GM21529 (cell line): ENCODE results near the gene ATG16L2.
"Not testable (repeated sequence)": the region's sequence is repeated elsewhere in the genome, so short reads cannot be mapped to it uniquely, and the experiment has no call there.

Experiments
- ATAC-seq: cut with Tn5 transposase; IDR thresholded peaks from one replicate; pipeline ENCODE4 v1.9.1; 2021; ENCODE audit not compliant: unreplicated experiment

Gene ATG16L2

DNA sequence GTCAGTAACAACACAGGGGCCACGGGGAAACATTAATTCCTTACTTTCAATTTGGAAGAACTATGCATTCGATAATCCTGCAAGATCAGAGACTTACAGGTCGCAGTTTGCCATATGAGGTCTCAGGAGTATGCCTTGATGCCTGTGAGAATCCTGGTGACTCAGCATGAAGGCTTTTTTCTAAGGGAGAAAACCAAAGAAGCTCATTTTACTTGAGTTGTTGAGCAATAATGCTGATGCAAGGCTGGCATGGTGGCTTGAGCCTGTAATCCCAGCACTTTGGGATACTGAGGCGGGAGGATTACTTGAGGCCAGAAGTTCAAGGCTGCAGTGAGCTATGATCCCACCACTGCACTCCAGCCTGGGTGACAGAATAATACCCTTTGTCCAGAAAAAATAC is 26.6 kb downstream of the ATG16L2 start:
- no peak for ATAC-seq

DNA sequence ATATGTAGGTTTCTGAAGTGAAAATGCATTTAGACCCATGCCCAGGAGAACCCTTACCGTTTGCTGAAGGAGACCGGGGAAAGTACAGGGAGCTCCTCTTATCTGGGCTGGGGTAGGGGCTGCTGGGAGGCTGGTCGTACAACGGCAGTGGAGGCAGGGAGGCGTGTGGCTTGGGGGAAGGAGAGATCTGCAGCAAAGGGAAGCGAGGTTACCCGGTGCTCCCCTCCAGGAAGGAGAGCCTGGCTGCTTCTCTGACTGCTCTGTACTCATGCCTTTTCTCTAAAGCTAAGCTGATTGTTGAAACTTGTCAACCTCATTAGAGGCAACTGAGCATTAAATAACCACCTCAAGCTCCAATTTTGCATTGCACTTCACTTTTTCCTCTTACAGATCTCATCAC is 27.2 kb downstream of the ATG16L2 start:
- no peak for ATAC-seq

DNA sequence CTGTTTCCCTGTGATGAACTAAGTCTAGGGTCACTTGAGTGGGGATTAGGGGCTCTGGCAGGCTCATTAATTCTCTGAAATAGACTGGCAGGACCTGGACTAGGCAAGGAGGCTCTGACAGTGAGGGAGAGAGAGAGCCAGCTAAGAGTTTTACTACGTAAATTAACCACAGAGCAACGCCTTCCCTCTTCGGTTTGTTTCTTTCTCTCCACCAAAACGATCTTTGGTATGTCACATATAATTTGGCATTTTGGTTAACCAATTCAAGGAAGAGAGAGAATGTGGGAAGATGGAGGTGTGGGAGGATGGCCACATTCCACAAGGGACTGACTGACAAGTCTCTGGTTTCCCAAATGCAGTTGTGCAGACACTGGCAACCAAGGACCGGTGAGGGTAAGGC is 27.9 kb downstream of the ATG16L2 start:
- no peak for ATAC-seq

DNA sequence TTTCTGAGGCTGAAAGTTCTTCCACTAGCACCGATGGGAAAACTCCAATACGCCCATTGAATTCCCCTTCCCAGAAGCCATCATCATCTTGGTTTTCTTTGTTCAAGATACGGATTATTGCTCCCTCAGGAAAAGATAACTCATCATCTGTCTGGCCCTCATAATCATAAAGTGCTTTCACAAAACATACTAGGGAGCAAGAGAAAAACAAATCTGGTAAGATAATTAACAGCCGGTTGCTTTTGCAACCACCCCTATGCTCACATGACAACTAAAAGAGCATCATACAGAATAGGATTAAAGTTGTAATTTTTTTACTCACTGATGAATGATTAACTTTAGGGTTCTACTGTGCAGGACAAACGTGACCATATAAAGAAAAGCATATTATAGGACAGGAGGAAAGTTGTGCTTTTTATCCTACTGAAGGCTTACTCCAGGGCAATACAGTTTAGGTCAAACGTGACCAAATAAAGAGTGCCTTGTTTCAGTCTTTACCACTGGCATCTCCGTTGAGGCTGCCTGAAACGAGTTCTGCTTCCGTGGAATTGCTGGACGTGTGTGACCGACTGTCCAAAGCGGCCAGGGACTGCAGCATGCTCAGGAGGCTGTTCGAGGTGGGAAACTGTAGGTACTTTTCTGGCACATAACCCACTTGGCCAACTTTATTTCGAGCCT is 28.6 kb downstream of the ATG16L2 start:
- ATAC-seq: no peak

DNA sequence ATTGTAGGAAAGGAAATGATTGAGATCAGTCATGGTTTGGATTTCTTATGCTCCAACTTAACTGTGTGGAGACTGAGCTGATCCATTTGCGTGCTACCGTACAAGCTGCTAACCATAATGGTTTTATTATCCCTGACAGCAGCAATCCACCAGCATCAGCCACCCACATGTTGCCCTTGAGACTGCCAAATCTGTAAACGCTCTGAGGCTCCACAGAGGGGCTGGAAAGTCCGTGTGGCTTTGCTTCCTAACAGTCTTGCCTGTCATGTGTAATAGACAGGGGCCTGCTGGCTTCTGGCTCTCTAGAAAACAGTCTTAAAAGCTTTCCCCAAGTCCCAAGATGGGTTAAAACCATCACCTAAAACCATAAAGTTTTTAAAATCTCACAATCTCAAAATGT is 30.1 kb downstream of the ATG16L2 start:
- no peak for ATAC-seq

DNA sequence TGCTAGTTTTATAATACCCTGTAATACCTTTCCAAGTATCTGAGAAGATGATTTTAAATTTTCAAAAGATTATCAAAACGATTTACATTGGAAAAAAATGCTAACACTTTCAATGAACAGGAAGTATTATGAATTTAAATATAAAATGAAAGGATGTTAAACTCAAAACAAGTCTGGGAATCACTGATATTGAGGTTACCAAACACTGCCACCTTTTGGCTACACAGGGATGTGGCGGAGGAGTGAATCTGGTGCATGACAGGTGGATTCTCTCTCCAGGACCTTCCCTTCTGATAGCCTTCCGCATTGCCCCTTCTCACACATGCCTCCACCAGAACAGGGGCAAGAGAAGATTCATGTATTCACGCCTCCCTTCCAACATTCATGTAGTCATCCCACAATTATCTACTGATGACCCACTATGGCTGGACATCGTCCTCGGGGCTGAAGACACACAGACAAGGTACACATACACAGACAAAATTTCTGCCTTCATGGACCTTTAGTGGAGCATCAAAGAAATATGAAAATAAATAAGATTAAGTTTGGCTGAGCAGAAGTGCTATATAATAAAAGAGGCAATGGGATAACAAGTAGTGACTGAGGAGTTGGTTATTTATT is 34.7 kb downstream of the ATG16L2 start:
- no peak for ATAC-seq

DNA sequence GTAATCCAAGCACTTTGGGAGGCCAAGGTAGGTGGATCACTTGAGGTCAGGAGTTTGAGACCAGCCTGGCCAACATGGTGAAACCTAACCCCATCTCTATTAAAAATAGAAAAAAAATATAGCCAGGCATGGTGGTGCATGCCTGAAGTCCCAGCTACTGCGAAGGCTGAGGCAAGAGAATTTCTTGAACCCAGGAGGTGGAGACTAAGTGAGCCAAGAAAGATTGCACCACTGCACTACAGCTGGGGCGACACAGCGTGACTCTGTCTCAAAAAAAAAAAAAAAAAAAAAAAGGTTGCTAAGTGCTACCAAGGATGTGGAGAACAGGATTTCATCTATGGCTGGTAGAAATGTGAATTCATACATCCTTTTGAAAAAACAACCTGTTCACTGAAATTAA is 36.6 kb downstream of the ATG16L2 start:
- ATAC-seq: no peak

DNA sequence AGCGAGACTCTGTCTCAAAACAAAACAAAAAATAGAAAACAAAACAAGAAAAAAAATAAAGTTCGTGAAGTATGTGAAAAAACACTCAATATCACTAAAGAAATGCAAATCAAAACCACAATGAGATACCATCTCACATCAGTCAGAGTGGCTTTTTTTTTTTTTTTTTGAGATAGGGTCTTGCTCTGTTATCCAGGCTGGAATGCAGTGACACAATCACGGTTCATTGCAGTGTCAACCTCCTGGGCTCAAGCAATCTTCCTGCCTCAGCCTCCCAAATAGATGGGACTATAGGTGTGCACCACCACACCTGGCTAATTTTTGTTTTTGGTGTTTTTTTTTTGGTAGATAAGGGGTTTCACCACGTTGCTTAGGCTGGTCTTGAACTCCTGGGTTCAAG is 37.5 kb downstream of the ATG16L2 start:
- ATAC-seq: no peak

DNA sequence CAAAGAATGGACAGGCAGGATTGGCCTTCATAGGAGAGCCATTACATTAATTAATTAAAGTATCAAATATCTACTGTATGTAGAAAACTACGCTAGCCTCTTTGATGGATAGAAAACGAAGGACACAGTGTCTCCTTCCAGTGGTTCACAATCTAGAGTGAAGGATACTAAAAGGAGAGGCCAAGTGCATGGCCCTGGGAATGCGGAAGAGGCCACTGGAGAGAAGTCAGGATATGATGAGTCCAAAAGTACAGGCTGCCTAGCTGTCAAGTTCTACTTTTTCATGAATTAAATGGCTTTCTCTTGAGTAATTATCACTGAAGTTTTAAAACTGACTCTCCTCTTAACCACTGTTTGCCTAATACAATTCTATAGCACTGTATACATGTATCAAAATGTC is 41.9 kb downstream of the ATG16L2 start:
- ATAC-seq: no peak

DNA sequence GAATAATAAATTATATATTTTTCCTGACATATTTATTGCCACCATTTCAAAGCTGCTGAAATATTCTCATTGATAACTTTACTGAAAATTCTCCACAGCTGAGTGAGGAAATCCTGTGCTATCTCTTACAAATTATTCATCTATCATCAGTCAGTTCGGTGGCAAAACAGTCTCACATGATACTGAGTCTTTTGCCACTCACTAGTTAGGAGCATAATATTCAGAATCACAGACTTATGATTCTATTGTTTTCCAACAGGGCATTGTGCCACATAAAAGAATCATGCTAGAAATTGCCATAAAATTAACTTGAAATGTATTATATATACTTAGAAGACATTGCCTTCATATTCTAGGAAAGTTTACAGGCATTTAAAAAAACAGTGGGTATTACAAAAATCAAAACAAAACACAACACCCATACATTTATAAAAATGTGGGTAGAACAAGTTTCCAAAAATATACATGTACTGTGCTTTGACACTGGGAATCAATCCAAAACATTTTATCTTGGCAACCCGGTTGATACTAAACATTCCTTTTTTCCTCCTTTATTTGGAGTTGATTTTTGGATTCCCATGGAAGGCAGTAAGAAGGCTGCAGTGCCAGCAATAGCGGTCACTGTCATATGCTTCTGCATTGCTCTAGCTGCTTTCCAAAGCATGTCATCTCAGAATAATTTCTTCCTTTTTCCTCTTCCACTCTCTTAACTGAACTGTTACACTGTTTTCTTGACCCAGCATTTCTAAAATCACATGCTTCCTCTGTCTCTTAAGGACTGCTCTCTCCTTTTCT is 42.5 kb downstream of the ATG16L2 start:
- no peak for ATAC-seq

DNA sequence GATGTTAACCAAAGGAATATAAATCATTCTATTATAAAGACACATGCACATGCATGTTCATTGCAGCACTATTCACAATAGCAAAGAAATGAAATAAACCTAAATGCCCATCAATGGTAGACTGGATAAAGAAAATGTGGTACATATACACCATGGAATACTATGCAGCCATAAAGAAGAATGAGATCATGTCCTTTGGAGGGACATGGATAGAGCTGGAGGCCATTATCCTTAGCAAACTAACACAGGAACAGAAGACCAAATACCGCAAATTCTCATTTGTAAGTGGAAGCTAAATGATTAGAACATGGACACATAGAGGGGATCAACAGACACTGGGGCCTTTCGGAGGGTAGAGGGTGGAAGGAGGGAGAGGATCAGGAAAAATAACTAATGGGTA is 44.1 kb downstream of the ATG16L2 start:
- not testable (repeated sequence) for ATAC-seq

DNA sequence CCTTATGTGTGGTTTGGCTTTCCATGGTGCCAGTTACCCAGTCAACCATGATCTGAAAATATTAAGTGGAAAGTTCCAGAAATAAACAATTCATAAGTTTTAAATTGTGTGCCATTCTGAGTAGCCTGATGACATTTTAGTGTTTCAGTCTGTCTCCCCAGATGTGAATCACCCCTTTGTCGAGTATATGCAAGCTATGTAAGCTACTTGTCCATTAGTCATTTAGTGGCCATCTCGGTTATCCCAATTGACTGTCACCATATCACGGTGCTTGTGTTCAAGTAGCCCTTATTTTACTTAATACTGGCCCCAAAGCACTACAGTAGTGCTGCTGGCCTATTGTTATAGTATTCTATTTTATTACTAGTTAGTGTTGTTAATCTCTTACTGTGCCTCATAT is 44.9 kb downstream of the ATG16L2 start:
- no peak for ATAC-seq

DNA sequence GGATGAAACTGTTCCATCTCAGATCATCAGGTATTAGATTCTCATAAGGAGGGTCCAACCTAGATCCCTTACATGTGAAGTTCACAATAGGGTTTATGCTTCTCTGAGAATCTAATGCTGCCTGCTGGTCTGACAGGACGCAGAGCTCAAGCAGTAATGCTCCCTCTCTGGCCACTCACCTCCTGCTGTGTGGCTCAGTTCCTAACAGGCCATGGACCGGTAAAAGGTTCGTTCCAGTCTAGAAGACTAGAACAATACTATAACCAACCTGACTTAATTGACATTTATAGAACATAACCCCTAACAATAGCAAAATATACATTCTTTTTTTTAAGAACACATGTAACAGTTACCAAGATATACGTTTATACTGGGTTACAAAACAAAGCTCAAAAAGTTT is 45.8 kb downstream of the ATG16L2 start:
- no peak for ATAC-seq

DNA sequence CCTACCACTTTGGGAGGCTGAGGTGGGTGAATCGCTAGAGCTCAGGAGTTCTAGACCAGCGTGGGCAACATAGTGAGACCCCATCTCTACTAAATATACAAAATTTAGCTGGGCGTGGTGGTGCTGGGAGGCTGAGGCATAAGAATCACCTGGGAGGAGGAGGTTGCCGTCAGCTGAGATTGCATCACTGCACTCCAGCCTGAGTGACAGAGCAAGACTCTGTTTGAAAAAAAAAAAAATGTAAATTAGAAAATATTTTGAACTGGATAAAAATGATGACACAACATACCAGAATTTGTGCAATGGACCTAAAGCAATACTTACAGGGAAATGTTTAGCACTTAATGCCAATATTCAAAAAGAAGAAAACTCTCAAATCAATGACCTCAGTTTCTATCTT is 46.4 kb downstream of the ATG16L2 start:
- no peak for ATAC-seq

DNA sequence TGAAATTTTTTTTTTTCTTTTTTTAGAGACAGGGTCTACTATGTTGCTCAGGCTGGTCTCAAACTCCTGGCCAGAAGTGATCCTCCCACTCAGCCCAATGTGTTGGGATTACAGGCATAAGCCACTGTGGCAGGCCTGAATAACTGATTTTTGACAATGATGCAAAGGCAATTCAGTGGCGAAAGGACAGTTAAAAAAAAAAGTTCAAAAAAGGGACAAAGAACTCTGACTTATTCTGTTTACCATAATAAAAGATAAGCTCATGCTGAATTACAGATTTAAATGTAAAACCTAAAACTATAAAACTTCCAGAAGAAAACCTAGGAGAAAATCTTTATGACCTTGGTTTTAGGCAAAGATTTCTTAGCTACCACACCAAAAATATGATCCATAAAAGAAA is 48.9 kb downstream of the ATG16L2 start:
- ATAC-seq: no peak

DNA sequence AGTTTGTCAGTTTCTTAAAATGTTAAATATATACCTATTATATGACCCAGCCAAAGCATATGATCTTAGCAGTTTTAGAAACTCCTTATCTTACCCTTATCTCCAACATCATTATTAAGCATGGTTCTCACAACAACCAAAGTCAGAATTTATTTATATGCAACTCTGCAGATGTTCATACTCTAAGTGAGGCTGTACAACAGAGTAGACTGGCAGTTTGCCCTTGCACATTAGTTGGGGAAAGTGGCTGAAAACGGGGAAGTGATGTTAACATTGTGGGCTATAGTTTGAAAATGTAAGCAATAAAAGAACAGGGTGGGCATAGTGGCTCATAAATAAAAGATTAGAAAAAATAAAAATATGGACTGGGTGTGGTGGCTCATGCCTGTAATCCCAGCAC is 49.7 kb downstream of the ATG16L2 start:
- ATAC-seq: no peak

DNA sequence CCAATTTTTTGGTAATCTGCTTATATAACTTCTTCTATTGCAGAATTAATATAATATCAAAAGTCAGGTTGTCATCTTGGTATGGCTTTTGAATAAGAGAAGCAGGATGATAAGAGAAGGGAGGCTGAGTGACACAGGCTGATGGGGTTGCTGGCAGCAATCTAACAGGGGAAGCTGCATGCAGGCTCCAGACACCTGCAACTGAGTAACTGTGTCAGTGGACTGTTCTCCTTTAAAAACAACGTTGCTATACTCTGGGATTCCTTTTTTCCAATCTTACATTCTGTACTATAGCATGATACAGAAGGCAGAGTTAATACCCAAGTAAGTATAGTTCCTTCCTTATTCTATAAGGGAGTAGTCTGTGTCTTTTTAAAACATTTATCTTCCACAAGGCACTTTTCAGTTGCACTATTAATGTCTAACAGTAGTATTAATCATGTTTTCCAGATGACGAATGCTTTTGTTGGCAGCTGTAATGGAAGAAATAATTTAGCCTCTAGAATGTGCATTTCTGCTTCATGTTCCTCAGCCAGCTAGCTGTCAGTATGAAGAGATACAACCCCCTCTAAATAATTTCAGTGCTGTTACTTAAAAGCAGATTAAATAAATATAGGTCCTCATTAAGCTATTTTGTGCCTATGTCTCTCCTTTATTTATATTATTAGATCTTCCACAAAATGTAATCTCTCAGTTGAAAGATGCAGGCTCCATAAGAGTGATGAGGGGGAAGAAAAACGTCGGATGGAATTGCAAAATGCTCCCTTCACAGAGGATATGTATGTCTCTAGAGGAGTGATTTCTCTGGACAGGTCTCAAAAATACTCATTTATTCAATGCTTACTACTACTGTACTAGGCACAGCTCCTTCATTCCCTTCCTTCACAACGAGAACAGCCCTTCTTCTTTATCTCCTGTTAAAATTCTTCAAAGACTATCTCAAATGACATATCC is 50.8 kb downstream of the ATG16L2 start:
- ATAC-seq: no peak

DNA sequence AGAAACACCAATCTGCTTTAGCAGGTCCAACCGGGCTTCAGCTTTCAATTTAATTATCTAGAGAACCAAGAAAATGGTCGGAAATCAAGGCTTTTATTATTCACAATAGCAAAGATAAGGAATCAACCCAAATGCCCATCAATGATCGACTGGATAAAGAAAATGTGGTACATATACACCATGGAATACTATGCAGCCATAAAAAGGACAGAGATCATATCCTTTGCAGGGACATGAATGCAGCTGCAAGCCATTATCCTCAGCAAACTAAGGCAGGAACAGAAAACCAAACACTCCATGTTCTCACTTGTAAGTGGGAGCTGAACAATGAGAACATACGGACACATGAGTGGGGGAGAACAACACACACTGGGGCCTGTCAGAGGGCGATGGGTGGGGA is 53.8 kb downstream of the ATG16L2 start:
- no peak for ATAC-seq

DNA sequence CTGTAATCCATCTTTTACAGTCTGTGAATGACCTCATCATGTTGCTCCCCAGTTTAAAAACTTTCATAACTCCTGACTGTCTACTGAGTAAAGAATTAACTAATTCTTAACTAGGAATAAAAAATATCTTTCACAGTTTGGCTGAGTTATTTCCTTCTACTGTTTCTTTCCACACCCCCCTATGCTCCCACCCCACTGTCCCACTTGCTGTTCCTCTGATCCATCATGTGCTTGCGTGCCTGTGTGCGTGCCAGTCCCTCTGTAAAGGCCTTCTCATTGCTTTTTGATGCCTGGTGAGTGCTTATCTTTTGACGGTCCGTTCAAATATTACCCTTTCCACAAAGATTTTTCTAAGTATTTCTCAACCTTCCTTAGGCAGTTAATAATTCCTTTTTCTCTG is 55.6 kb downstream of the ATG16L2 start:
- no peak for ATAC-seq

DNA sequence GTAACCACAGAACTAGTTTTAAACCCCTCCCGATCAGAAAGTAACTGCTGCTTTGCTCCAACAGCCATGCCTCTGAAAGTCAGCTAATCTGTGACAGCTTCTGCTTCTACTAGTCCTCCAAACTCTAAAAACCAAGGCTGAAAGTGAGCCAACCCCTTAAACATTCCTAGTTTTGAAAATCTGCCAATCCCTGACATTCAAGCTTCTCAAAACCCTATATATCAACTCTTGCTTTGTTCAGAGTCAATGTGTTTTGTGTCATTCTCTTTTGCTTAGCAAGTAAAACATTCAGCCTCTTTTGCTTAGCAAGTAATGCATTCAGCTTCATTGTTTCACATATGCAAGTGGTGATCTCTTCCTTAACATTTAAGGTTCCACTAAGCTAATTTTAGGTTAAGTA is 56.9 kb downstream of the ATG16L2 start:
- ATAC-seq: no peak

DNA sequence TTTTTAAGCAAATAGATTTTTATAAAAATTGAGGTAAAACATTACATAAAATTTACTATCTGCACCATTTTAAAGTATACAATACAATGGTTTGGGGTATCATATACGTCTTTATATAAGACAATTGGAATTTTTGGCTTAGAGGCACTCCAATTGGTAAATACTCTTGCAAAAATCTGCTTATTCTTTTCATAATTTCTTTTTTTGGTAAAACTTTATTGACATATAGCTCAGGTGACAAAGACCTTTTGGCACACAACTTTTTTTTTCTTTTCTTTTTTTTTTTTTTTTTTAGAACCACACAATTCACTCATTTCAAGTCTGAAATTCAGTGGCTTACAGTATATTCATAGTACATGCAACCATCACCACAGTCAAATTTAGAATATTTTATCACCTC is 57.8 kb downstream of the ATG16L2 start:
- no peak for ATAC-seq
